ENCODE data around the gene TRIOBP. TPM values are rescaled to one million over a fixed set of nuclear protein-coding genes. Genes with fewer than 3 reads are reported as not detected.

Gene TRIOBP
- total and polyA plus RNA-seq, 2 of the 13 experiments (the other 11 are each of a cell fraction or from before 2014, with no cell fraction given), result 6.1 to 15.4 TPM

GRCh38 chr22:37803195-37803638 is 106.4 kb downstream of the TRIOBP start (continued):
- peak; percentile 56; the same call in 1 of the 2 replicates for TF ChIP-seq ZXDC (CRISPR knock-in tag; IDR thresholded peaks at IDR 0.05)
- no peak for TF ChIP-seq KDM5A (IDR thresholded peaks at IDR 0.05; ENCODE audit: borderline replicate concordance, low read length)
- no peak for TF ChIP-seq ZKSCAN5 (CRISPR knock-in tag; IDR thresholded peaks at IDR 0.05)
- peak; percentile 72 for TF ChIP-seq HNF4A (CRISPR knock-in tag; IDR thresholded peaks at IDR 0.05)
- TF ChIP-seq ZNF143 (CRISPR knock-in tag; IDR thresholded peaks at IDR 0.05), result no peak
- TF ChIP-seq UBTF (CRISPR knock-in tag; IDR thresholded peaks at IDR 0.05), result no peak
- TF ChIP-seq HNF1A (IDR thresholded peaks at IDR 0.05; ENCODE audit: low read depth), result no peak
- TF ChIP-seq HNF1A (CRISPR knock-in tag; IDR thresholded peaks at IDR 0.05; ENCODE audit: borderline replicate concordance), result no peak
- TF ChIP-seq ZFP91 (CRISPR knock-in tag; IDR thresholded peaks at IDR 0.05; ENCODE audit: borderline replicate concordance), result no peak
- 0 out of 2 replicates have a peak, but pooled peaks have one; percentile 26 for TF ChIP-seq SAP130 (CRISPR knock-in tag; IDR thresholded peaks at IDR 0.05; ENCODE audit: low read depth)
- TF ChIP-seq HOXA9 (CRISPR knock-in tag; IDR thresholded peaks at IDR 0.05; ENCODE audit: borderline replicate concordance), result no peak
- TF ChIP-seq SOX13 (IDR thresholded peaks at IDR 0.05), result peak; percentile 43; the same call in 1 of the 2 replicates
- peak in 1 of 2 experiments; percentile 60; a peak in 2 of 4 replicates for TF ChIP-seq SOX13 (CRISPR knock-in tag; conservative IDR thresholded peaks at IDR 0.05 in 1 of 2, IDR thresholded peaks at IDR 0.05 in 1 of 2)
- TF ChIP-seq TCF12 (IDR thresholded peaks at IDR 0.05), result no peak
- no peak for TF ChIP-seq TCF12 (CRISPR knock-in tag; IDR thresholded peaks at IDR 0.05)
- no peak for TF ChIP-seq ZBTB34 (CRISPR knock-in tag; IDR thresholded peaks at IDR 0.05)
- TF ChIP-seq LCORL (IDR thresholded peaks at IDR 0.05), result 0 out of 2 replicates have a peak, but pooled peaks have one; percentile 9
- TF ChIP-seq LCORL (CRISPR knock-in tag; IDR thresholded peaks at IDR 0.05), result no peak; the same call in 1 of the 2 replicates
